GM21619 (cell line): ENCODE results near the gene EWSR1.

Experiments
- ATAC-seq: cut with Tn5 transposase; IDR thresholded peaks from one replicate; pipeline ENCODE4 v1.9.1; 2021; ENCODE audit not compliant: unreplicated experiment

The EWSR1 gene

GRCh38 chr22:29315286-29316140, 47.4 kb downstream of the EWSR1 start, which contains the start of gene RASL10A:
Gene RASL10A, minus strand, starts transcription at chr22:29315697. Its CDS starts 451 bp downstream, at chr22:29315246.
- ATAC-seq, result no peak

- no peak for ATAC-seq
Observed at GRCh38 chr22:29316141-29316828, 48.2 kb downstream of the EWSR1 start.

- ATAC-seq, result no peak
Observed at GRCh38 chr22:29317827-29318454, 49.9 kb downstream of the EWSR1 start.

GRCh38 chr22:29319072-29319471, 51.0 kb downstream of the EWSR1 start:
- ATAC-seq, result no peak

- ATAC-seq, result no peak
Observed at GRCh38 chr22:29320546-29320945, 52.5 kb downstream of the EWSR1 start.

GRCh38 chr22:29323641-29324040, 55.6 kb downstream of the EWSR1 start:
- ATAC-seq, result no peak

GRCh38 chr22:29325356-29325755, 57.3 kb downstream of the EWSR1 start:
- ATAC-seq, result no peak

GRCh38 chr22:29325785-29326315, 57.8 kb downstream of the EWSR1 start:
- no peak for ATAC-seq

- ATAC-seq, result no peak
Observed at GRCh38 chr22:29326481-29326880, 58.4 kb downstream of the EWSR1 start.

GRCh38 chr22:29327089-29327764, 59.2 kb downstream of the EWSR1 start:
- no peak for ATAC-seq

GRCh38 chr22:29328055-29328454, 60.0 kb downstream of the EWSR1 start:
- ATAC-seq, result no peak

GRCh38 chr22:29328566-29329500, 60.8 kb downstream of the EWSR1 start:
- no peak for ATAC-seq

GRCh38 chr22:29329581-29329980, 61.5 kb downstream of the EWSR1 start:
- ATAC-seq, result no peak

- no peak for ATAC-seq
Observed at GRCh38 chr22:29330291-29330690, 62.2 kb downstream of the EWSR1 start.

GRCh38 chr22:29330753-29331152, 62.7 kb downstream of the EWSR1 start:
- no peak for ATAC-seq

GRCh38 chr22:29331213-29331612, 63.1 kb downstream of the EWSR1 start:
- no peak for ATAC-seq

- ATAC-seq, result no peak
Observed at GRCh38 chr22:29331658-29332300, 63.7 kb downstream of the EWSR1 start.

GRCh38 chr22:29332886-29333496, 64.9 kb downstream of the EWSR1 start:
- no peak for ATAC-seq

GRCh38 chr22:29334148-29334547, 66.1 kb downstream of the EWSR1 start:
- no peak for ATAC-seq
